Measurements from ENCODE around the gene PYM1. TPM values are rescaled to one million over a fixed set of nuclear protein-coding genes. Genes with fewer than 3 reads are reported as not detected.

PYM1 gene
- polyA plus RNA-seq, 1 experiment: 37.1 TPM

DNA sequence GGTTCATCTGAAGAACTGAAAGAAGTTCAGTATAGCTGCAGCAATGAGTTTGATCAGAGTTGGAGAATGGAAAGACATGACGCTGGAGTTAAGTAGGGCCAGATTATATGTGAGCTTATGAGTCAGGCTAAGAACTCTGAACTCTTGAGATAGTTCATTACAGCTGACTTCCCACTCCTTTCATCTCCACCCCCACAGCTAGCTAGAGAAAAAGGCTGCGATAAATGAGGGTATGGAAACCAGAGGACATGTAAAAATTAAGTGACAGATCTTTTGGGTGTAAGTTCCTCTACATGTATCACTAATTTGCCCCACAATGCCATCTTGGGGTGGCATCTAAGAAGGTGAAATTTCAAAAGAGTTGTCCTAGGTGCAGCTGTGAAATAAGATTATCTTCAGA is 28.6 kb downstream of the PYM1 start:
- Histone ChIP-seq H3K27me3 (ENCODE audit: control insufficient read depth, insufficient read depth, low read length) (no peaks in the 10 kb centered on the region), H3K4me3 (ENCODE audit: low read depth, low read length) (no peak overlapping the region), H3K36me3 (ENCODE audit: control insufficient read depth, insufficient read depth, low read length) (peaks cover 8% of the 10 kb centered on the region)
- TF ChIP-seq CTCF (IDR thresholded peaks at IDR 0.05; ENCODE audit: insufficient read depth, low read depth, low read length): no peak
- ChIA-PET CTCF (no interaction called here), POLR2A (no interaction called here)
- no peak for DNase-seq (ENCODE audit: low read depth)

DNA sequence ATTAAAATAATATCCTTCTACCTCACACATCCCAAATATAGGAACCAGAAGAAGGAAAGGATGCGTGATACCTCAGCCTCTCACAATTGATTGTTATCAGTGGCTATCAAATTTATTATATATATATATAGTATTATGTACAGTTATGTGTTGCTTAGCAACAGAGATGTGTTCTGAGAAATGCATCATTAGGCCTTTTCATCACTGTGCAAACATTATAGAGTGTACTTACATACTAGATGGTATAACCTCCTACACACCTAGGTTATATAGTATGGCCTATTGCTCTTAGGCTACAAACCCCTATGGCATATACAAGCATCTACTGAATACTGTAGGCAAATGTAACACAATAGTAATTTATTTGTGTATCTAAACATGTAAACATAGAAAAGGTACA is 34.0 kb downstream of the PYM1 start:
- POLR2A ChIA-PET: no interaction called here
- Histone ChIP-seq H3K27me3 (ENCODE audit: control insufficient read depth, insufficient read depth, low read length) (no peaks in the 10 kb centered on the region), H3K36me3 (ENCODE audit: control insufficient read depth, insufficient read depth, low read length) (no peaks in the 10 kb centered on the region), H3K4me3 (ENCODE audit: low read depth, low read length) (no peak overlapping the region)
- TF ChIP-seq CTCF (IDR thresholded peaks at IDR 0.05; ENCODE audit: insufficient read depth, low read depth, low read length): no peak
- CTCF ChIA-PET: interaction anchor here (0.7 to 1.4 kb wide), 2 partner anchors 32 to 63 kb away, joined by 3 read pairs; no protein-coding TSS in a partner anchor
- DNase-seq (ENCODE audit: low read depth): no peak

GRCh38 chr12:55891310-55891709 is 36.4 kb downstream of the PYM1 start:
- Histone ChIP-seq H3K36me3 (ENCODE audit: control insufficient read depth, insufficient read depth, low read length) (no peaks in the 10 kb centered on the region), H3K4me3 (ENCODE audit: low read depth, low read length) (no peak overlapping the region), H3K27me3 (ENCODE audit: control insufficient read depth, insufficient read depth, low read length) (no peaks in the 10 kb centered on the region)
- no peak for TF ChIP-seq CTCF (IDR thresholded peaks at IDR 0.05; ENCODE audit: insufficient read depth, low read depth, low read length)
- no peak for DNase-seq (ENCODE audit: low read depth)
- ChIA-PET CTCF (no interaction called here), POLR2A (no interaction called here)

GRCh38 chr12:55885113-55885512 is 42.6 kb downstream of the PYM1 start:
- no peaks in the 10 kb centered on the region for H3K27me3 ChIP-seq (ENCODE audit: control insufficient read depth, insufficient read depth, low read length)
- no peak for DNase-seq (ENCODE audit: low read depth)
- ChIA-PET POLR2A (interaction anchor here (0.6 to 0.7 kb wide), 2 partner anchors 38 to 55 kb away, joined by 3 to 4 read pairs; no protein-coding TSS in a partner anchor), CTCF (no interaction called here)
- no peaks in the 10 kb centered on the region for H3K36me3 ChIP-seq (ENCODE audit: control insufficient read depth, insufficient read depth, low read length)
- no peak for TF ChIP-seq CTCF (IDR thresholded peaks at IDR 0.05; ENCODE audit: insufficient read depth, low read depth, low read length)
- H3K4me3 ChIP-seq (ENCODE audit: low read depth, low read length): no peak overlapping the region

DNA sequence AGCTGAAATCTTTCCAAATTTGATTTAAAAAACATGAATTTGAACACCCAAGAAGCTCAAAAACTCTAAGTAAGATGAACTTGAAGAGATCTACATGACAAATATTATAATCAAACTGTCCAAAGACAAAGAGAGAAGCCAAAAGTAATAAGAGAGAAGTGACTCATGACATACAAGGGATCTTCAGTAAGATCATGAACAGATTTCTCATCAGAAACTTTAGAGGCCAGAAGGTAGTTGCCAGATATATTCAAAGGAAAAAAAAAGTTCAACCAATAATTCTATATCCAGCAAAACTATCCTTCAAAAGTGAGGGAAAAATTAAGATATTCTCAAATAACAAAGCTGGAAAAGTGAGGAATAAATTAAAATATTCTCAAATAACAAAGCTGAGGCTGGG is 49.9 kb downstream of the PYM1 start:
- Histone ChIP-seq H3K36me3 (ENCODE audit: control insufficient read depth, insufficient read depth, low read length) (no peaks in the 10 kb centered on the region), H3K4me3 (ENCODE audit: low read depth, low read length) (no peak overlapping the region), H3K27me3 (ENCODE audit: control insufficient read depth, insufficient read depth, low read length) (no peaks in the 10 kb centered on the region)
- POLR2A ChIA-PET: no interaction called here
- no peak for DNase-seq (ENCODE audit: low read depth)
- CTCF ChIA-PET: interaction anchor here (0.8 to 2.6 kb wide), 3 partner anchors 27 to 49 kb away, joined by 3 to 10 read pairs (median 3); partner anchors contain the start of gene PYM1
- no peak for TF ChIP-seq CTCF (IDR thresholded peaks at IDR 0.05; ENCODE audit: insufficient read depth, low read depth, low read length)
